Lung (tissue), 12 donors: Measurements from ENCODE around the gene ATP2B3. TPM values are rescaled to one million over a fixed set of nuclear protein-coding genes. Genes with fewer than 3 reads are reported as not detected.

Experiments used
- ATAC-seq: fragments of 200-7000 bp; cut with Tn5 transposase; one replicate; pipeline ENCODE4 v1.9.1; 2020; ENCODE audit warnings: moderate number of reproducible peaks; ENCODE audit not compliant: insufficient read depth, low FRiP score
- DNase-seq, 3 donors: peaks; one replicate each; pipeline ENCODE4 v3.0.0-alpha.2; 2013 to 2017
- H3K27ac ChIP-seq, 2 donors: one replicate each; pipeline ENCODE4 v1.5.1; 2013; ENCODE audit warnings: mild to moderate bottlenecking in 2 of 2, moderate library complexity in 2 of 2, control low read depth in 1 of 2, inconsistent platforms in 1 of 2, low read depth in 1 of 2, low read length in 1 of 2
- H3K27me3 ChIP-seq, 3 donors: one replicate each; pipeline ENCODE4 v1.5.1; 2013; ENCODE audit warnings: low read length in 2 of 3; ENCODE audit not compliant: control insufficient read depth in 3 of 3, insufficient read depth in 3 of 3
- H3K36me3 ChIP-seq, 4 donors: one replicate each; pipeline ENCODE4 v1.5.1; 2013; ENCODE audit warnings: low read length in 4 of 4, mild to moderate bottlenecking in 1 of 4, moderate library complexity in 1 of 4; ENCODE audit not compliant: control insufficient read depth in 4 of 4, insufficient read depth in 4 of 4
- H3K4me1 ChIP-seq, 5 donors: one replicate each; pipeline ENCODE4 v1.5.1; 2013; ENCODE audit warnings: low read length in 5 of 5, mild to moderate bottlenecking in 2 of 5, moderate library complexity in 1 of 5; ENCODE audit not compliant: control insufficient read depth in 5 of 5, insufficient read depth in 5 of 5
- H3K4me3 ChIP-seq: one replicate; pipeline ENCODE4 v1.5.1; 2013; ENCODE audit warnings: mild to moderate bottlenecking, control low read depth, moderate library complexity
- H3K9ac ChIP-seq, 2 donors: one replicate each; pipeline ENCODE4 v1.5.1; 2013; ENCODE audit warnings: low read length in 2 of 2, control low read depth in 1 of 2; ENCODE audit not compliant: insufficient read depth in 1 of 2
- H3K9me3 ChIP-seq, 4 donors: one replicate each; pipeline ENCODE4 v1.5.1; 2013; ENCODE audit warnings: low read length in 3 of 4, mild to moderate bottlenecking in 1 of 4, moderate library complexity in 1 of 4; ENCODE audit not compliant: control insufficient read depth in 4 of 4, insufficient read depth in 3 of 4
- WGBS, 2 donors: extraction: QIAGEN DNeasy Blood & Tissue Kit; methylation state at CpG; one replicate each; pipeline ENCODE4 v1.1.7; 2013; 5-methylcytosine and 5-hydroxymethylcytosine counted together
- polyA plus RNA-seq, 2 donors: library from polyadenylated mRNA; stranded (reverse); fragments of 200-250 nt; gene quantifications; one replicate each; pipeline ENCODE4 v1.2.1, GENCODE V29; 2013
- total RNA-seq, 2 donors: library from RNA; depleted of rRNA in 1 of 2; stranded (reverse); fragments of >200 nt in 1 of 2; gene quantifications; one replicate each; pipeline ENCODE4 v1.2.1, GENCODE V29; 2014 to 2021
- TF ChIP-seq, protein P1 (sequence below): IDR thresholded peaks from 2 replicates; pipeline ENCODE4 v1.5.1; 2012; ENCODE audit warnings: mild to moderate bottlenecking; ENCODE audit errors: control extremely low read depth, extremely low read depth
- donor health status: control.
- donor health status: control.
- donor health status: Bipolar disorder and iron deficiency.
- donor health status: healthy.
- donor health status: DM: yes; HTN: yes; CAD: no.

ATP2B3 gene
- total and polyA plus RNA-seq, 4 donors, result 0.21 to 0.54 TPM; not detected in 2

DNA sequence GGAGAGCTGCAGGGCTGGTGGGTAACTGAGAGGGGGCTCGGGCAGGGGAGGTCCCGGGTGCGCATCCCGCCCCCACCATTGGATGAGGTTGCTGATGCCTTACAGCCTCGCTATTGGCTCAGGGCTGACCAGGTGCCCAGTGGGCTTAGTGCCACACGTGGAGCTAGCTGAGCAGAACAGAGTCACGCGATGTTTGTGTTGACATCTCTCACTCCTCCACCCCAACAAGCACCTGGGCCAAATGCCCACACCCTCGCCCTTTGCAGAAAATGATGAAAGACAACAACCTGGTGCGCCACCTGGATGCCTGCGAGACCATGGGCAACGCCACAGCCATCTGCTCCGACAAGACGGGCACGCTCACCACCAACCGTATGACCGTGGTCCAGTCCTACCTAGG, 31.8 kb downstream of the ATP2B3 start:
- H3K27ac ChIP-seq, result no peak overlapping the region
- no peaks in the 10 kb centered on the region for H3K36me3 ChIP-seq
- TF ChIP-seq, protein P1, sequence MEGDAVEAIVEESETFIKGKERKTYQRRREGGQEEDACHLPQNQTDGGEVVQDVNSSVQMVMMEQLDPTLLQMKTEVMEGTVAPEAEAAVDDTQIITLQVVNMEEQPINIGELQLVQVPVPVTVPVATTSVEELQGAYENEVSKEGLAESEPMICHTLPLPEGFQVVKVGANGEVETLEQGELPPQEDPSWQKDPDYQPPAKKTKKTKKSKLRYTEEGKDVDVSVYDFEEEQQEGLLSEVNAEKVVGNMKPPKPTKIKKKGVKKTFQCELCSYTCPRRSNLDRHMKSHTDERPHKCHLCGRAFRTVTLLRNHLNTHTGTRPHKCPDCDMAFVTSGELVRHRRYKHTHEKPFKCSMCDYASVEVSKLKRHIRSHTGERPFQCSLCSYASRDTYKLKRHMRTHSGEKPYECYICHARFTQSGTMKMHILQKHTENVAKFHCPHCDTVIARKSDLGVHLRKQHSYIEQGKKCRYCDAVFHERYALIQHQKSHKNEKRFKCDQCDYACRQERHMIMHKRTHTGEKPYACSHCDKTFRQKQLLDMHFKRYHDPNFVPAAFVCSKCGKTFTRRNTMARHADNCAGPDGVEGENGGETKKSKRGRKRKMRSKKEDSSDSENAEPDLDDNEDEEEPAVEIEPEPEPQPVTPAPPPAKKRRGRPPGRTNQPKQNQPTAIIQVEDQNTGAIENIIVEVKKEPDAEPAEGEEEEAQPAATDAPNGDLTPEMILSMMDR, result no peak
- WGBS, 2 donors, result 88 to 89% methylated on average over 9 to 17 of the region's 17 CpGs
- H3K27me3 ChIP-seq, result peaks cover 0 to 11% (median 0%) of the 10 kb centered on the region in 3 donors
- no peak overlapping the region for H3K9ac ChIP-seq
- DNase-seq (no peak), ATAC-seq (no peak)
- no peaks in the 10 kb centered on the region for H3K4me1 ChIP-seq
- H3K4me3 ChIP-seq, result no peak overlapping the region
- peaks cover 0 to 3% (median 0%) of the 10 kb centered on the region in 4 donors for H3K9me3 ChIP-seq

DNA sequence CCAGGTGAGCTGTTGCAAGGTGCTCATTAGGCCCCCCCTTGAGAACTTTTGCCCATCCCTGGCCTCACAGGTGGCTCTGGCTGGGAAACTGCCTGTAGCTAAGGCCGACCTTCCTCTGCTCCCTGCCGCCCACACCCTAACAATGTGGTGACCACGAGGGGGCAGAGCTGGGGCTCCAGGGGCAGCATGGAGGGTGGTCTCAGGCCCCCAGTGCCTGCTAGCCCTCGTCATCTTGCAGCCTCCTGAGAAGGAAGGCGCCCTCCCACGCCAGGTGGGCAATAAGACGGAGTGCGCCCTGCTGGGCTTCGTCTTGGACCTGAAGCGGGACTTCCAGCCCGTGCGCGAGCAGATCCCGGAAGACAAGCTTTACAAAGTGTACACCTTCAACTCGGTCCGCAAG, 32.4 kb downstream of the ATP2B3 start:
- H3K9me3 ChIP-seq, result peaks cover 0 to 3% (median 0%) of the 10 kb centered on the region in 4 donors
- no peaks in the 10 kb centered on the region for H3K36me3 ChIP-seq
- 79 to 86% methylated on average over 15 to 16 of the region's 16 CpGs for WGBS, 2 donors
- ATAC-seq (no peak), DNase-seq (no peak)
- H3K27me3 ChIP-seq, result peaks cover 0 to 11% (median 0%) of the 10 kb centered on the region in 3 donors
- H3K27ac ChIP-seq, result no peak overlapping the region
- H3K4me3 ChIP-seq, result no peak overlapping the region
- TF ChIP-seq, protein P1, result no peak
- H3K4me1 ChIP-seq, result no peaks in the 10 kb centered on the region
- no peak overlapping the region for H3K9ac ChIP-seq

DNA sequence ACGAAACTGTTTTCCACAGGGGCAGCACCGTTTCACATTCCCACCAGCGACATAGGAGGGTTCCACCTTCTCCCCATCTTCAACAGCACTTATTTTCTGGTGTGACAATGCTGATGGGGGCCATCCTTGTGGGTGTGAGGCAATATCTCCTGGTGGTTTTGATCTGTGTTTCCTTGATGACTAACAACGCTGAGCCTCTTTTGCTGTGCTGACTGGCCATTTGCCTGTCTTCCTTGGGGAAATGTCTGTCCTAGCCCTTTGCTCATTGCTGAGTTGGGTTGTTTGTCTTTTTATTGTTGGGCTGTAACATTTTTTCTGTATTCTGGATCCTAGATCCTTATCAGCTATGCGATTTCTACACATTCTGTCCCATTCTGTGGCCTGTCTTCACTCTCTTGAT, 33.7 kb downstream of the ATP2B3 start:
- H3K27me3 ChIP-seq, result peaks cover 0 to 11% (median 0%) of the 10 kb centered on the region in 3 donors
- ATAC-seq (no peak), DNase-seq (no peak)
- H3K36me3 ChIP-seq, result no peaks in the 10 kb centered on the region
- H3K4me1 ChIP-seq, result no peaks in the 10 kb centered on the region
- H3K27ac ChIP-seq, result no peak overlapping the region
- H3K4me3 ChIP-seq, result no peak overlapping the region
- H3K9ac ChIP-seq, result no peak overlapping the region
- TF ChIP-seq, protein P1, result no peak
- peaks cover 0 to 3% (median 0%) of the 10 kb centered on the region in 4 donors for H3K9me3 ChIP-seq
- 73 to 81% methylated on average over 4 to 5 of the region's 5 CpGs for WGBS, 2 donors
